ENCODE data around the gene TSR2.

Gene TSR2

GRCh38 chrX:54442790-54443189, 2.6 kb downstream of the TSR2 start:
- no peak for TF ChIP-seq POLR2AphosphoS5 (IDR thresholded peaks at IDR 0.05; ENCODE audit: low read depth, low read length)
- TF ChIP-seq FOXP2 (optimal IDR thresholded peaks at IDR 0.05; ENCODE audit: borderline replicate concordance, extremely low read depth, extremely low read length, insufficient read depth), result no peak
- no peak for TF ChIP-seq SIN3A (IDR thresholded peaks at IDR 0.05; ENCODE audit: borderline replicate concordance, insufficient read depth, low read length)
- TF ChIP-seq REST (IDR thresholded peaks at IDR 0.05; ENCODE audit: insufficient read depth in 1 of 2, low read depth in 2 of 2, low read length in 2 of 2), result no peak
- TF ChIP-seq TAF1 (IDR thresholded peaks at IDR 0.05; ENCODE audit: borderline replicate concordance, insufficient read depth, low read length), result no peak

GRCh38 chrX:54444752-54445151, 4.5 kb downstream of the TSR2 start:
- TF ChIP-seq POLR2AphosphoS5 (IDR thresholded peaks at IDR 0.05; ENCODE audit: low read depth, low read length) (peak; percentile 29; the same call in 1 of the 2 replicates), SIN3A (IDR thresholded peaks at IDR 0.05; ENCODE audit: borderline replicate concordance, insufficient read depth, low read length) (no peak)

GRCh38 chrX:54446084-54446483, 5.9 kb downstream of the TSR2 start:
- no peak for TF ChIP-seq TAF1 (IDR thresholded peaks at IDR 0.05; ENCODE audit: borderline replicate concordance, insufficient read depth, low read length)
- TF ChIP-seq SIN3A (IDR thresholded peaks at IDR 0.05; ENCODE audit: borderline replicate concordance, insufficient read depth, low read length), result no peak
- TF ChIP-seq POLR2AphosphoS5 (IDR thresholded peaks at IDR 0.05; ENCODE audit: low read depth, low read length), result no peak
- TF ChIP-seq REST (IDR thresholded peaks at IDR 0.05; ENCODE audit: insufficient read depth in 1 of 2, low read depth in 2 of 2, low read length in 2 of 2), result no peak
- no peak for TF ChIP-seq FOXP2 (optimal IDR thresholded peaks at IDR 0.05; ENCODE audit: borderline replicate concordance, extremely low read depth, extremely low read length, insufficient read depth)

GRCh38 chrX:54447461-54447860, 7.3 kb downstream of the TSR2 start:
- TF ChIP-seq POLR2AphosphoS5 (IDR thresholded peaks at IDR 0.05; ENCODE audit: low read depth, low read length) (no peak), SIN3A (IDR thresholded peaks at IDR 0.05; ENCODE audit: borderline replicate concordance, insufficient read depth, low read length) (no peak), TAF1 (IDR thresholded peaks at IDR 0.05; ENCODE audit: borderline replicate concordance, insufficient read depth, low read length) (no peak), FOXP2 (optimal IDR thresholded peaks at IDR 0.05; ENCODE audit: borderline replicate concordance, extremely low read depth, extremely low read length, insufficient read depth) (no peak)

GRCh38 chrX:54449929-54450328, 9.7 kb downstream of the TSR2 start:
- no peak for TF ChIP-seq POLR2AphosphoS5 (IDR thresholded peaks at IDR 0.05; ENCODE audit: low read depth, low read length)
- no peak for TF ChIP-seq TAF1 (IDR thresholded peaks at IDR 0.05; ENCODE audit: borderline replicate concordance, insufficient read depth, low read length)
- TF ChIP-seq SIN3A (IDR thresholded peaks at IDR 0.05; ENCODE audit: borderline replicate concordance, insufficient read depth, low read length), result no peak
- TF ChIP-seq REST (IDR thresholded peaks at IDR 0.05; ENCODE audit: insufficient read depth in 1 of 2, low read depth in 2 of 2, low read length in 2 of 2), result no peak
- TF ChIP-seq FOXP2 (optimal IDR thresholded peaks at IDR 0.05; ENCODE audit: borderline replicate concordance, extremely low read depth, extremely low read length, insufficient read depth), result no peak

- TF ChIP-seq FOXP2 (optimal IDR thresholded peaks at IDR 0.05; ENCODE audit: borderline replicate concordance, extremely low read depth, extremely low read length, insufficient read depth) (no peak), POLR2AphosphoS5 (IDR thresholded peaks at IDR 0.05; ENCODE audit: low read depth, low read length) (no peak), REST (IDR thresholded peaks at IDR 0.05; ENCODE audit: insufficient read depth in 1 of 2, low read depth in 2 of 2, low read length in 2 of 2) (no peak)
Observed at GRCh38 chrX:54452920-54453319, 12.7 kb downstream of the TSR2 start.

All from PFSK-1 (cell line).